Measurements from ENCODE around the gene MYCBP2.
"Not testable (repeated sequence)": the region's sequence is repeated elsewhere in the genome, so short reads cannot be mapped to it uniquely, and the experiment has no call there.

MYCBP2 gene

GRCh38 chr13:77326905-77327604 is at the start of gene MYCBP2:
Gene MYCBP2 (minus strand): TSS chr13:77327094. CDS start chr13:77326775, 319 bp downstream.
- in situ Hi-C loops (cut with MboI; ENCODE audit: low pct_unique_long_range_greater_than_20kb, low sequenced_read_pairs): no loop called here
- DNase-seq: peak; percentile 98

GRCh38 chr13:77375560-77376108 is 48.7 kb upstream of the MYCBP2 start:
- in situ Hi-C loops (cut with MboI; ENCODE audit: low pct_unique_long_range_greater_than_20kb, low sequenced_read_pairs): no loop called here
- DNase-seq: no peak

GRCh38 chr13:77374786-77375185 is 47.9 kb upstream of the MYCBP2 start:
- no peak for DNase-seq
- in situ Hi-C loops (cut with MboI; ENCODE audit: low pct_unique_long_range_greater_than_20kb, low sequenced_read_pairs): no loop called here

GRCh38 chr13:77374339-77374738 is 47.4 kb upstream of the MYCBP2 start:
- in situ Hi-C loops (cut with MboI; ENCODE audit: low pct_unique_long_range_greater_than_20kb, low sequenced_read_pairs): no loop called here

GRCh38 chr13:77373502-77373901 is 46.6 kb upstream of the MYCBP2 start:
- in situ Hi-C loops (cut with MboI; ENCODE audit: low pct_unique_long_range_greater_than_20kb, low sequenced_read_pairs): no loop called here
- no peak for DNase-seq

More at GRCh38 chr13:77374339-77374738, 47.4 kb upstream of the MYCBP2 start:
- DNase-seq: no peak

GRCh38 chr13:77372275-77372674 is 45.4 kb upstream of the MYCBP2 start:
- DNase-seq: no peak
- in situ Hi-C loops (cut with MboI; ENCODE audit: low pct_unique_long_range_greater_than_20kb, low sequenced_read_pairs): no loop called here

GRCh38 chr13:77370888-77371287 is 44.0 kb upstream of the MYCBP2 start:
- in situ Hi-C loops (cut with MboI; ENCODE audit: low pct_unique_long_range_greater_than_20kb, low sequenced_read_pairs): no loop called here
- no peak for DNase-seq

GRCh38 chr13:77362166-77362565 is 35.3 kb upstream of the MYCBP2 start:
- in situ Hi-C loops (cut with MboI; ENCODE audit: low pct_unique_long_range_greater_than_20kb, low sequenced_read_pairs): no loop called here
- no peak for DNase-seq

GRCh38 chr13:77360032-77360685 is 33.3 kb upstream of the MYCBP2 start:
- in situ Hi-C loops (cut with MboI; ENCODE audit: low pct_unique_long_range_greater_than_20kb, low sequenced_read_pairs): no loop called here
- DNase-seq: no peak

- in situ Hi-C loops (cut with MboI; ENCODE audit: low pct_unique_long_range_greater_than_20kb, low sequenced_read_pairs): no loop called here
- DNase-seq: no peak
Measured at GRCh38 chr13:77359171-77359570, 32.3 kb upstream of the MYCBP2 start.

GRCh38 chr13:77358001-77358400 is 31.1 kb upstream of the MYCBP2 start:
- in situ Hi-C loops (cut with MboI; ENCODE audit: low pct_unique_long_range_greater_than_20kb, low sequenced_read_pairs): no loop called here
- no peak for DNase-seq

- no peak for DNase-seq
- in situ Hi-C loops (cut with MboI; ENCODE audit: low pct_unique_long_range_greater_than_20kb, low sequenced_read_pairs): no loop called here
Measured at GRCh38 chr13:77356155-77356554, 29.3 kb upstream of the MYCBP2 start.

GRCh38 chr13:77353995-77354394 is 27.1 kb upstream of the MYCBP2 start:
- in situ Hi-C loops (cut with MboI; ENCODE audit: low pct_unique_long_range_greater_than_20kb, low sequenced_read_pairs): no loop called here
- DNase-seq: peak; percentile 51

GRCh38 chr13:77351315-77351714 is 24.4 kb upstream of the MYCBP2 start:
- in situ Hi-C loops (cut with MboI; ENCODE audit: low pct_unique_long_range_greater_than_20kb, low sequenced_read_pairs): no loop called here
- DNase-seq: no peak

- in situ Hi-C loops (cut with MboI; ENCODE audit: low pct_unique_long_range_greater_than_20kb, low sequenced_read_pairs): no loop called here
- no peak for DNase-seq
Measured at GRCh38 chr13:77350811-77351210, 23.9 kb upstream of the MYCBP2 start.

- in situ Hi-C loops (cut with MboI; ENCODE audit: low pct_unique_long_range_greater_than_20kb, low sequenced_read_pairs): no loop called here
- DNase-seq: no peak
Measured at GRCh38 chr13:77349365-77349764, 22.5 kb upstream of the MYCBP2 start.

- in situ Hi-C loops (cut with MboI; ENCODE audit: low pct_unique_long_range_greater_than_20kb, low sequenced_read_pairs); DNase-seq: not testable (repeated sequence)
Measured at GRCh38 chr13:77347351-77347750, 20.5 kb upstream of the MYCBP2 start.

GRCh38 chr13:77345150-77345780 is 18.4 kb upstream of the MYCBP2 start:
- DNase-seq: peak; percentile 26
- in situ Hi-C loops (cut with MboI; ENCODE audit: low pct_unique_long_range_greater_than_20kb, low sequenced_read_pairs): no loop called here

GRCh38 chr13:77343841-77344240 is 16.9 kb upstream of the MYCBP2 start:
- in situ Hi-C loops (cut with MboI; ENCODE audit: low pct_unique_long_range_greater_than_20kb, low sequenced_read_pairs): no loop called here
- DNase-seq: no peak

- no peak for DNase-seq
- in situ Hi-C loops (cut with MboI; ENCODE audit: low pct_unique_long_range_greater_than_20kb, low sequenced_read_pairs): no loop called here
Measured at GRCh38 chr13:77339408-77339807, 12.5 kb upstream of the MYCBP2 start.
